K562 (cell line): ENCODE results near the gene FIBP. TPM values are rescaled to one million over a fixed set of nuclear protein-coding genes. Genes with fewer than 3 reads are reported as not detected.

Source experiments
- CREBBP ChIP-seq: IDR thresholded peaks from one replicate; pipeline ENCODE4 v1.6.1; 2012; ENCODE audit warnings: low read depth, mild to moderate bottlenecking, control low read depth, inconsistent platforms, low read length
- DPF2 ChIP-seq: fragments of 450-650 bp; IDR thresholded peaks from 2 replicates; pipeline ENCODE4 v1.6.1; 2016
- FUS ChIP-seq: fragments of 200-400 bp; formaldehyde crosslinking; optimal IDR thresholded peaks from 2 replicates; pipeline ENCODE3; 2017; ENCODE audit warnings: low read depth, low read length
- HEY1 ChIP-seq: fragments of 250-450 bp; sonication (Bioruptor Pico); IDR thresholded peaks from 2 replicates; pipeline ENCODE4 v1.5.0; 2020; ENCODE audit warnings: mild to moderate bottlenecking, moderate library complexity, borderline replicate concordance
- JUNB ChIP-seq: fragments of 450-650 bp; formaldehyde crosslinking; conservative IDR thresholded peaks from 2 replicates; pipeline ENCODE4 v1.4.0; 2020; ENCODE audit warnings: mild to moderate bottlenecking
- OTX1 ChIP-seq: fragments of 450-650 bp; formaldehyde crosslinking; IDR thresholded peaks from 2 replicates; pipeline ENCODE4 v1.4.0; 2022; ENCODE audit warnings: mild to moderate bottlenecking
- POLR2H ChIP-seq: IDR thresholded peaks from 2 replicates; pipeline ENCODE4 v1.6.1; 2016; ENCODE audit warnings: missing genetic modification characterization, low read depth, mild to moderate bottlenecking, control low read depth, missing compliant biosample characterization, moderate library complexity
- RBFOX2 ChIP-seq: fragments of 200-400 bp; formaldehyde crosslinking; IDR thresholded peaks from 2 replicates; pipeline ENCODE4 v1.6.1; 2017; ENCODE audit warnings: low read depth, mild to moderate bottlenecking, low read length, moderate library complexity
- SAFB ChIP-seq: fragments of 200-400 bp; formaldehyde crosslinking; IDR thresholded peaks from 2 replicates; pipeline ENCODE4 v1.6.1; 2017; ENCODE audit warnings: low read depth, low read length, borderline replicate concordance
- TBP ChIP-seq: optimal IDR thresholded peaks from 2 replicates; pipeline ENCODE3; 2011; ENCODE audit warnings: low read depth, low read length, improper control_type of control experiment
- TEAD1 ChIP-seq, 2 experiments: fragments of 450-650 bp in 1 of 2; sonication (generic) in 1 of 2; formaldehyde crosslinking; IDR thresholded peaks; 2 replicates each; pipeline versions ENCODE4 v1.4.0 to v1.8.0; 2020 to 2022; ENCODE audit warnings: mild to moderate bottlenecking in 2 of 2, missing genetic modification reagents in 1 of 2
- THAP12 ChIP-seq: fragments of 250-450 bp; sonication (Bioruptor Pico); IDR thresholded peaks from 2 replicates; pipeline ENCODE4 v1.9.0; 2021; ENCODE audit warnings: mild to moderate bottlenecking, inconsistent platforms
- ZBTB12 ChIP-seq: fragments of 250-450 bp; sonication (Bioruptor Pico); IDR thresholded peaks from 2 replicates; pipeline ENCODE4 v1.4.0; 2020
- ZFX ChIP-seq: sonication (generic); formaldehyde crosslinking; IDR thresholded peaks from 2 replicates; pipeline ENCODE4 v1.8.0; 2022; ENCODE audit warnings: mild to moderate bottlenecking, missing genetic modification reagents, moderate library complexity
- ZNF253 ChIP-seq: fragments of 250-450 bp; sonication (Bioruptor Pico); conservative IDR thresholded peaks from 2 replicates; pipeline ENCODE4 v1.6.1; 2021; ENCODE audit warnings: mild to moderate bottlenecking
- ZNF263 ChIP-seq: sonication (generic); formaldehyde crosslinking; IDR thresholded peaks from 2 replicates; pipeline ENCODE4 v1.8.0; 2022; ENCODE audit warnings: mild to moderate bottlenecking, missing genetic modification reagents, borderline replicate concordance
- polyA plus RNA-seq, 8 experiments: library from polyadenylated mRNA; depleted of rRNA in 4 of 8; stranded (reverse) in 5 of 8; unstranded in 3 of 8; fragments of >200 nt; fragmentation: Nextera tagmentation in 2 of 8; fragmentation: Illumina TruSeq in 1 of 8; extraction: Ambion mirVana in 2 of 8; extraction: Trizol in 1 of 8; gene quantifications; 2 replicates each; pipeline versions ENCODE4 v1.2.1 to v1.2.3, GENCODE V29; 2011 to 2014; ENCODE audit warnings: inconsistent platforms in 1 of 8, missing spikeins in 1 of 8
- total RNA-seq, 7 experiments: library from RNA; depleted of rRNA in 6 of 7; stranded (reverse); fragments of >200 nt in 6 of 7; fragmentation: Illumina TruSeq in 2 of 7; extraction: Trizol in 2 of 7; gene quantifications; 2 replicates each; pipeline versions ENCODE4 v1.2.1 to v1.2.3, GENCODE V29; 2011 to 2021; ENCODE audit warnings: low replicate concordance in 1 of 7
- TF ChIP-seq, protein P1 (sequence below): sonication (generic); formaldehyde crosslinking; IDR thresholded peaks from 2 replicates; pipeline ENCODE4 v1.8.0; 2023; ENCODE audit warnings: mild to moderate bottlenecking, missing genetic modification reagents
- TF ChIP-seq, protein P2 (sequence below), 2 experiments: IDR thresholded peaks; 2 replicates each; pipeline ENCODE4 v1.6.1; 2012; ENCODE audit warnings: improper control_type of control experiment in 2 of 2, low read depth in 2 of 2, low read length in 2 of 2, borderline replicate concordance in 1 of 2

FIBP gene
- total and polyA plus RNA-seq, 9 of the 15 experiments (the other 6 are each of a cell fraction or from before 2014, with no cell fraction given): 41.2 to 79.2 (median 48.6) TPM

DNA sequence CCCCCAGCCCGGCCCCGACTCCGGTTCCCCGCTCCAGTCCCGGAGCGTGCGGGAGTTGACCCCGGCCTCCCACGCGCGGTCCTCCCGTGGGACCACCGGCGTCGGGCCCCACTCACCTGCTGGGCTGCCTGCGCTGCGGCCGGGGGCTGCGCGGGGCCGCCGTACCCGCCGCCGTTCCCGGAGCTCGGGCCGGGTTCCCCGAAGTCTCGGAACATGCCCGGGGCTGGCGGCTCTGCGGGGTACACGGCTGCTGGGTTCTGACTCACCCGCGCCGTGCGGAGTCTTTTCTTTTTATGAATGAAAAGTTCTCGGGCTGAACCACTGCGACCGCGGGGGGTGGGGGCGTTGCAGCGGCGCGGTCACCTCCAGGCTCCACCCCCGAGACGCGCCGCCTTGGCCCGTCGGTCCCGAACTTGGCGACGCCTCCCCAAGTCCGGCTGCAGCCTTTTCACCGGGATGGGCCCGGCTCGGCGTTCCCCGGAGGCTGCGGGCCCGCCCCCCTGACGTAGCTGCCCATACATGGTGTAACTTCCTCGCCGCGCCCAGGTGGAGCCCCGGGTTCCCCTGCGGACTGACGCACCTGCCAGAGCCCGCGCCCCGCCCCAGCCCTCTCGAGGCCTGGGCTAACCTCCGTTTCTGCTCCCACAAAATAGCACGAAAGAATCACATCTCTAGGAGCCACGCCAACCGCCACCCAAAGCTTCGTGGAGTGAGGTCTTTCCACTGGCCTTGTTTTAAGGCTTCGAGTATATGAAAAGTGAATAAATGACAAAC, 12.0 kb upstream of the FIBP start, which contains the start of gene FOSL1 (continued):
- TF ChIP-seq, protein P1, sequence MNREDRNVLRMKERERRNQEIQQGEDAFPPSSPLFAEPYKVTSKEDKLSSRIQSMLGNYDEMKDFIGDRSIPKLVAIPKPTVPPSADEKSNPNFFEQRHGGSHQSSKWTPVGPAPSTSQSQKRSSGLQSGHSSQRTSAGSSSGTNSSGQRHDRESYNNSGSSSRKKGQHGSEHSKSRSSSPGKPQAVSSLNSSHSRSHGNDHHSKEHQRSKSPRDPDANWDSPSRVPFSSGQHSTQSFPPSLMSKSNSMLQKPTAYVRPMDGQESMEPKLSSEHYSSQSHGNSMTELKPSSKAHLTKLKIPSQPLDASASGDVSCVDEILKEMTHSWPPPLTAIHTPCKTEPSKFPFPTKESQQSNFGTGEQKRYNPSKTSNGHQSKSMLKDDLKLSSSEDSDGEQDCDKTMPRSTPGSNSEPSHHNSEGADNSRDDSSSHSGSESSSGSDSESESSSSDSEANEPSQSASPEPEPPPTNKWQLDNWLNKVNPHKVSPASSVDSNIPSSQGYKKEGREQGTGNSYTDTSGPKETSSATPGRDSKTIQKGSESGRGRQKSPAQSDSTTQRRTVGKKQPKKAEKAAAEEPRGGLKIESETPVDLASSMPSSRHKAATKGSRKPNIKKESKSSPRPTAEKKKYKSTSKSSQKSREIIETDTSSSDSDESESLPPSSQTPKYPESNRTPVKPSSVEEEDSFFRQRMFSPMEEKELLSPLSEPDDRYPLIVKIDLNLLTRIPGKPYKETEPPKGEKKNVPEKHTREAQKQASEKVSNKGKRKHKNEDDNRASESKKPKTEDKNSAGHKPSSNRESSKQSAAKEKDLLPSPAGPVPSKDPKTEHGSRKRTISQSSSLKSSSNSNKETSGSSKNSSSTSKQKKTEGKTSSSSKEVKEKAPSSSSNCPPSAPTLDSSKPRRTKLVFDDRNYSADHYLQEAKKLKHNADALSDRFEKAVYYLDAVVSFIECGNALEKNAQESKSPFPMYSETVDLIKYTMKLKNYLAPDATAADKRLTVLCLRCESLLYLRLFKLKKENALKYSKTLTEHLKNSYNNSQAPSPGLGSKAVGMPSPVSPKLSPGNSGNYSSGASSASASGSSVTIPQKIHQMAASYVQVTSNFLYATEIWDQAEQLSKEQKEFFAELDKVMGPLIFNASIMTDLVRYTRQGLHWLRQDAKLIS: peak; percentile 46; the same call in 1 of the 2 replicates
- TF ChIP-seq JUNB (CRISPR knock-in tag) (peak; percentile 65), ZFX (CRISPR knock-in tag) (peak; percentile 46; the same call in 1 of the 2 replicates), HEY1 (CRISPR knock-in tag) (no peak), ZNF263 (CRISPR knock-in tag) (peak; percentile 34; the same call in 1 of the 2 replicates), TBP (peak; percentile 98), DPF2 (no peak), RBFOX2 (peak; percentile 93), FUS (peak; percentile 62), ZNF253 (CRISPR knock-in tag) (no peak), SAFB (peak; percentile 91), POLR2H (tag) (peak; percentile 94), THAP12 (CRISPR knock-in tag) (no peak; the same call in 1 of the 2 replicates), TEAD1 (CRISPR knock-in tag; IDR thresholded peaks at IDR 0.05) (peak in 1 of 2 experiments; percentile 86; a peak in 1 of 4 replicates), ZBTB12 (CRISPR knock-in tag) (peak; percentile 69), CREBBP (no peak), OTX1 (CRISPR knock-in tag) (no peak)
- TF ChIP-seq, protein P2, sequence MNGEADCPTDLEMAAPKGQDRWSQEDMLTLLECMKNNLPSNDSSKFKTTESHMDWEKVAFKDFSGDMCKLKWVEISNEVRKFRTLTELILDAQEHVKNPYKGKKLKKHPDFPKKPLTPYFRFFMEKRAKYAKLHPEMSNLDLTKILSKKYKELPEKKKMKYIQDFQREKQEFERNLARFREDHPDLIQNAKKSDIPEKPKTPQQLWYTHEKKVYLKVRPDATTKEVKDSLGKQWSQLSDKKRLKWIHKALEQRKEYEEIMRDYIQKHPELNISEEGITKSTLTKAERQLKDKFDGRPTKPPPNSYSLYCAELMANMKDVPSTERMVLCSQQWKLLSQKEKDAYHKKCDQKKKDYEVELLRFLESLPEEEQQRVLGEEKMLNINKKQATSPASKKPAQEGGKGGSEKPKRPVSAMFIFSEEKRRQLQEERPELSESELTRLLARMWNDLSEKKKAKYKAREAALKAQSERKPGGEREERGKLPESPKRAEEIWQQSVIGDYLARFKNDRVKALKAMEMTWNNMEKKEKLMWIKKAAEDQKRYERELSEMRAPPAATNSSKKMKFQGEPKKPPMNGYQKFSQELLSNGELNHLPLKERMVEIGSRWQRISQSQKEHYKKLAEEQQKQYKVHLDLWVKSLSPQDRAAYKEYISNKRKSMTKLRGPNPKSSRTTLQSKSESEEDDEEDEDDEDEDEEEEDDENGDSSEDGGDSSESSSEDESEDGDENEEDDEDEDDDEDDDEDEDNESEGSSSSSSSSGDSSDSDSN (IDR thresholded peaks at IDR 0.05; ENCODE audit: borderline replicate concordance in 1 of 2, low read depth in 2 of 2, low read length in 2 of 2): no peak
